HepG2 (cell line): ENCODE data around the gene GDF9. TPM values are rescaled to one million over a fixed set of nuclear protein-coding genes. Genes with fewer than 3 reads are reported as not detected.

Experiments used
- GABPA ChIP-seq, 2 experiments: IDR thresholded peaks; 2 replicates each; pipeline ENCODE4 v1.6.1; 2011 to 2016; ENCODE audit warnings: low read depth in 2 of 2, low read length in 1 of 2, missing biosample characterization in 1 of 2, missing genetic modification characterization in 1 of 2
- HIC2 ChIP-seq: sonication (generic); formaldehyde crosslinking; IDR thresholded peaks from 2 replicates; pipeline ENCODE4 v1.9.0; 2022; ENCODE audit warnings: low read depth, missing genetic modification reagents
- HOXA9 ChIP-seq: sonication (generic); formaldehyde crosslinking; IDR thresholded peaks from 2 replicates; pipeline ENCODE4 v1.8.1; 2022; ENCODE audit warnings: missing genetic modification reagents, mild to moderate bottlenecking, moderate library complexity, borderline replicate concordance
- IRF2 ChIP-seq: IDR thresholded peaks from 2 replicates; pipeline ENCODE4 v1.6.1; 2018; ENCODE audit warnings: missing genetic modification reagents, missing compliant biosample characterization
- LCORL ChIP-seq, 2 experiments: fragments of 450-650 bp in 1 of 2; sonication (generic) in 1 of 2; formaldehyde crosslinking in 1 of 2; IDR thresholded peaks; 2 replicates each; pipeline versions ENCODE4 v1.5.0 to v1.6.1; 2017 to 2020; ENCODE audit warnings: antibody characterized with exemption in 1 of 2, missing genetic modification reagents in 1 of 2
- MIER3 ChIP-seq: IDR thresholded peaks from 2 replicates; pipeline ENCODE4 v1.6.1; 2016; ENCODE audit warnings: missing compliant biosample characterization, borderline replicate concordance
- MLXIP ChIP-seq: sonication (generic); formaldehyde crosslinking; IDR thresholded peaks from 2 replicates; pipeline ENCODE4 v1.9.0; 2021; ENCODE audit warnings: missing genetic modification reagents, borderline replicate concordance
- MTF2 ChIP-seq: sonication (generic); formaldehyde crosslinking; IDR thresholded peaks from 2 replicates; pipeline ENCODE4 v1.5.0; 2020; ENCODE audit warnings: missing genetic modification reagents, borderline replicate concordance
- MXD1 ChIP-seq: sonication (generic); formaldehyde crosslinking; IDR thresholded peaks from 2 replicates; pipeline ENCODE4 v1.4.0; 2020; ENCODE audit warnings: mild to moderate bottlenecking, missing genetic modification reagents
- NFYC ChIP-seq: IDR thresholded peaks from 2 replicates; pipeline ENCODE4 v1.6.1; 2016; ENCODE audit warnings: missing genetic modification reagents, missing compliant biosample characterization
- THAP7 ChIP-seq: sonication (generic); formaldehyde crosslinking; IDR thresholded peaks from 2 replicates; pipeline ENCODE4 v1.8.1; 2023; ENCODE audit warnings: mild to moderate bottlenecking, missing genetic modification reagents
- ZNF816 ChIP-seq: sonication (generic); formaldehyde crosslinking; IDR thresholded peaks from 2 replicates; pipeline ENCODE4 v1.8.0; 2022; ENCODE audit warnings: missing genetic modification reagents, mild to moderate bottlenecking, borderline replicate concordance
- polyA plus RNA-seq, 8 experiments: library from polyadenylated mRNA; depleted of rRNA in 3 of 8; stranded (reverse) in 7 of 8; unstranded in 1 of 8; fragments of >200 nt; fragmentation: Illumina TruSeq in 4 of 8; extraction: Trizol in 4 of 8; gene quantifications; 2 replicates each; pipeline versions ENCODE4 v1.2.1 to v1.2.3, GENCODE V29; 2011 to 2016; ENCODE audit warnings: low read depth in 4 of 8, missing spikeins in 1 of 8, mixed read lengths in 1 of 8; ENCODE audit not compliant: insufficient read depth in 1 of 8
- total RNA-seq, 5 experiments: library from RNA; depleted of rRNA; stranded (reverse); fragments of >200 nt; fragmentation: Illumina TruSeq; extraction: Trizol; gene quantifications; 2 replicates each; pipeline ENCODE4 v1.2.3, GENCODE V29; 2016; ENCODE audit warnings: low read depth in 1 of 5
- TF ChIP-seq, protein P1 (sequence below): sonication (generic); formaldehyde crosslinking; IDR thresholded peaks from 2 replicates; pipeline ENCODE4 v1.5.0; 2020; ENCODE audit warnings: mild to moderate bottlenecking, missing genetic modification reagents
- TF ChIP-seq, protein P2 (sequence below): sonication (generic); formaldehyde crosslinking; IDR thresholded peaks from 2 replicates; pipeline ENCODE4 v1.8.0; 2023; ENCODE audit warnings: mild to moderate bottlenecking, missing genetic modification reagents
- TF ChIP-seq, protein P3 (sequence below): IDR thresholded peaks from 2 replicates; pipeline ENCODE4 v1.6.1; 2016; ENCODE audit warnings: mild to moderate bottlenecking, missing biosample characterization, missing genetic modification reagents
- TF ChIP-seq, protein P4 (sequence below): sonication (generic); formaldehyde crosslinking; IDR thresholded peaks from 2 replicates; pipeline ENCODE4 v1.4.0; 2020; ENCODE audit warnings: missing genetic modification reagents

The GDF9 gene
- total and polyA plus RNA-seq, 2 of the 13 experiments (the other 11 are each of a cell fraction or from before 2014, with no cell fraction given): 0.33 to 0.38 TPM

DNA sequence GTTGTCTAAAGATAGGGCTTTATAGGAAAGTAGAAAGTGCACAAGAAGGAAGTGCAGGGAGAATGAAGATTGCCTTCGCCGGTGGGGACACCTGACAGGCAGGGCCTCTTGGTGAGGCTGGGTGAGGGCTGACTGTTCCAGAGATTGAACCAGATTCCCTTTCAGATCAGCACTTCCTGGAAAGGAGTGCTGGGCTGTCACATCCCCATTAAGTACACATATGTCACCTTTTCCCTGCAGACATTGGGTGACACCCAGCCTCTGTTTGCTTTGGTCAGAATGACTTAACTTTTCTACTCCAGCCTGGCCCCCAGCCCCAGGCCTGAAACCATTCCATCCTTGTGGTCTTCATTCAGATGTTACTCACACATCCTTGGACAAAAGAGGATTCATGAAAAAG, 28.4 kb downstream of the GDF9 start (continued):
- TF ChIP-seq MLXIP (CRISPR knock-in tag) (no peak), MIER3 (peak; percentile 87; the same call in 1 of the 2 replicates), HOXA9 (CRISPR knock-in tag) (no peak), ZNF816 (CRISPR knock-in tag) (peak; percentile 58; the same call in 1 of the 2 replicates), MTF2 (no peak), IRF2 (CRISPR knock-in tag) (0 out of 2 replicates have a peak, but pooled peaks have one; percentile 55), HIC2 (CRISPR knock-in tag) (no peak), NFYC (CRISPR knock-in tag) (no peak), THAP7 (CRISPR knock-in tag) (no peak), GABPA (IDR thresholded peaks at IDR 0.05; ENCODE audit: low read depth, low read length) (no peak), GABPA (CRISPR knock-in tag; IDR thresholded peaks at IDR 0.05; ENCODE audit: low read depth) (peak; percentile 66), LCORL (IDR thresholded peaks at IDR 0.05) (no peak), LCORL (CRISPR knock-in tag; IDR thresholded peaks at IDR 0.05) (no peak; the same call in 1 of the 2 replicates), MXD1 (no peak)
- TF ChIP-seq, protein P1, sequence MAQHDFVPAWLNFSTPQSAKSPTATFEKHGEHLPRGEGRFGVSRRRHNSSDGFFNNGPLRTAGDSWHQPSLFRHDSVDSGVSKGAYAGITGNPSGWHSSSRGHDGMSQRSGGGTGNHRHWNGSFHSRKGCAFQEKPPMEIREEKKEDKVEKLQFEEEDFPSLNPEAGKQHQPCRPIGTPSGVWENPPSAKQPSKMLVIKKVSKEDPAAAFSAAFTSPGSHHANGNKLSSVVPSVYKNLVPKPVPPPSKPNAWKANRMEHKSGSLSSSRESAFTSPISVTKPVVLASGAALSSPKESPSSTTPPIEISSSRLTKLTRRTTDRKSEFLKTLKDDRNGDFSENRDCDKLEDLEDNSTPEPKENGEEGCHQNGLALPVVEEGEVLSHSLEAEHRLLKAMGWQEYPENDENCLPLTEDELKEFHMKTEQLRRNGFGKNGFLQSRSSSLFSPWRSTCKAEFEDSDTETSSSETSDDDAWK (CRISPR knock-in tag): no peak
- TF ChIP-seq, protein P2, sequence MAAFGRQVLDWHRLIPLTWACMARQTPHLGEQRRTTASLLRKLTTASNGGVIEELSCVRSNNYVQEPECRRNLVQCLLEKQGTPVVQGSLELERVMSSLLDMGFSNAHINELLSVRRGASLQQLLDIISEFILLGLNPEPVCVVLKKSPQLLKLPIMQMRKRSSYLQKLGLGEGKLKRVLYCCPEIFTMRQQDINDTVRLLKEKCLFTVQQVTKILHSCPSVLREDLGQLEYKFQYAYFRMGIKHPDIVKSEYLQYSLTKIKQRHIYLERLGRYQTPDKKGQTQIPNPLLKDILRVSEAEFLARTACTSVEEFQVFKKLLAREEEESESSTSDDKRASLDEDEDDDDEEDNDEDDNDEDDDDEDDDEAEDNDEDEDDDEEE: no peak
- TF ChIP-seq, protein P3, sequence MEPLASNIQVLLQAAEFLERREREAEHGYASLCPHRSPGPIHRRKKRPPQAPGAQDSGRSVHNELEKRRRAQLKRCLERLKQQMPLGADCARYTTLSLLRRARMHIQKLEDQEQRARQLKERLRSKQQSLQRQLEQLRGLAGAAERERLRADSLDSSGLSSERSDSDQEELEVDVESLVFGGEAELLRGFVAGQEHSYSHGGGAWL: peak; percentile 61; the same call in 1 of the 2 replicates
- TF ChIP-seq, protein P4, sequence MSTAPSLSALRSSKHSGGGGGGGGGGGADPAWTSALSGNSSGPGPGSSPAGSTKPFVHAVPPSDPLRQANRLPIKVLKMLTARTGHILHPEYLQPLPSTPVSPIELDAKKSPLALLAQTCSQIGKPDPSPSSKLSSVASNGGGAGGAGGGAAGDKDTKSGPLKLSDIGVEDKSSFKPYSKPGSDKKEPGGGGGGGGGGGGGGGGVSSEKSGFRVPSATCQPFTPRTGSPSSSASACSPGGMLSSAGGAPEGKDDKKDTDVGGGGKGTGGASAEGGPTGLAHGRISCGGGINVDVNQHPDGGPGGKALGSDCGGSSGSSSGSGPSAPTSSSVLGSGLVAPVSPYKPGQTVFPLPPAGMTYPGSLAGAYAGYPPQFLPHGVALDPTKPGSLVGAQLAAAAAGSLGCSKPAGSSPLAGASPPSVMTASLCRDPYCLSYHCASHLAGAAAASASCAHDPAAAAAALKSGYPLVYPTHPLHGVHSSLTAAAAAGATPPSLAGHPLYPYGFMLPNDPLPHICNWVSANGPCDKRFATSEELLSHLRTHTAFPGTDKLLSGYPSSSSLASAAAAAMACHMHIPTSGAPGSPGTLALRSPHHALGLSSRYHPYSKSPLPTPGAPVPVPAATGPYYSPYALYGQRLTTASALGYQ (CRISPR knock-in tag): peak; percentile 55; the same call in 1 of the 2 replicates
